Gastroesophageal sphincter (tissue), 4 donors: ENCODE results near the gene GGNBP2. TPM values are rescaled to one million over a fixed set of nuclear protein-coding genes. Genes with fewer than 3 reads are reported as not detected.

ENCODE experiments used
- ATAC-seq: fragments of 150-250 bp; one replicate; pipeline ENCODE4 v1.9.1; 2016; ENCODE audit warnings: mild to moderate bottlenecking, moderate library complexity
- H3K27ac ChIP-seq, 4 donors: fragments of 200-600 bp; sonication (generic) in 3 of 4; 1 replicate in 3 of 4; 2 replicates in 1 of 4; pipeline ENCODE4 v1.5.1; 2016 to 2019
- H3K27me3 ChIP-seq: fragments of 200-600 bp; sonication (generic); one replicate; pipeline ENCODE4 v1.5.1; 2019
- H3K36me3 ChIP-seq, 2 donors: fragments of 200-600 bp; sonication (generic); one replicate each; pipeline ENCODE4 v1.5.1; 2019; ENCODE audit warnings: control low read depth in 1 of 2
- H3K4me1 ChIP-seq, 3 donors: fragments of 200-600 bp; sonication (generic); 1 replicate in 2 of 3; 2 replicates in 1 of 3; pipeline ENCODE4 v1.5.1; 2016 to 2019; ENCODE audit warnings: control low read depth in 2 of 3
- H3K4me3 ChIP-seq, 2 donors: fragments of 200-600 bp; sonication (generic); one replicate each; pipeline ENCODE4 v1.5.1; 2019; ENCODE audit warnings: mild to moderate bottlenecking in 1 of 2, moderate library complexity in 1 of 2
- H3K9me3 ChIP-seq, 3 donors: fragments of 200-600 bp; sonication (generic); one replicate each; pipeline ENCODE4 v1.5.1; 2017 to 2019; ENCODE audit warnings: control low read depth in 2 of 3
- CTCF ChIP-seq, 4 experiments: fragments of 200-600 bp in 2 of 4; fragments of 450-650 bp in 2 of 4; sonication (generic) in 1 of 4; IDR thresholded peaks; one replicate each; pipeline ENCODE4 v1.5.1; 2017 to 2019; ENCODE audit warnings: antibody characterized with exemption in 4 of 4, mild to moderate bottlenecking in 2 of 4, moderate library complexity in 2 of 4
- EP300 ChIP-seq: sonication (generic); formaldehyde crosslinking; IDR thresholded peaks from one replicate; pipeline ENCODE4 v1.6.1; 2017; ENCODE audit warnings: antibody characterized with exemption, mild to moderate bottlenecking
- POLR2A ChIP-seq, 2 donors: fragments of 450-650 bp; IDR thresholded peaks; one replicate each; pipeline ENCODE4 v1.6.1; 2017; ENCODE audit warnings: antibody characterized with exemption in 2 of 2, mild to moderate bottlenecking in 2 of 2, moderate library complexity in 1 of 2
- POLR2AphosphoS5 ChIP-seq: sonication (generic); formaldehyde crosslinking; IDR thresholded peaks from one replicate; pipeline ENCODE4 v1.6.1; 2017; ENCODE audit warnings: antibody characterized with exemption
- WGBS, 2 donors: methylation state at CpG; one replicate each; pipeline ENCODE4 v1.1.5; 2018; ENCODE audit warnings: low coverage in 1 of 2; 5-methylcytosine and 5-hydroxymethylcytosine counted together
- total RNA-seq, 4 donors: library from RNA; depleted of rRNA; stranded (reverse); fragments of >200 nt; gene quantifications; one replicate each; pipeline ENCODE4 v1.1.0, GENCODE V29; 2016

GGNBP2 gene
- total RNA-seq, 4 donors from 2014 or later = 40.1 to 62.9 (median 53.6) TPM

DNA sequence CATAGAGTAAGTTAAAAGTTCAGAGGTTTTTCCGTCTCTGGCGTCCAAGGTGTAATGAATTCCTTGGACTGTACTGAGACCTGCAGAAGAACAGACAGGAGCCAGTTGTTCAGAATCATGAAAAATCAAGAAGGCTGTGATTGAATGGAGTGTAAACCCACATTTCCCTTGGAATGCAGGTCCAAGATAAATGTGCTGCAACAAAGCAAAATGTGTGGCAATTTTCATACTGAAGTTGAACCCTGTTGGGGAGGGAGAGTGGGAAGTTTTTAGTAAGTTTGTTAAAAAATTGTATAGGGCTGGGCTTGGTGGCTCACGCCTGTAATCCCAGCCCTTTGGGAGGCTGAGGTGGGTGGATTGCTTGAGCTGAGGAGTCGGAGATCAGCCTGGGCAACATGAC lies 21.4 kb downstream of the GGNBP2 start:
- H3K4me1 ChIP-seq = peaks cover 0 to 9% (median 0%) of the 10 kb centered on the region in 3 donors
- TF ChIP-seq CTCF (IDR thresholded peaks at IDR 0.05) = no peak
- TF ChIP-seq POLR2AphosphoS5 = no peak
- no peak for TF ChIP-seq POLR2A (IDR thresholded peaks at IDR 0.05)
- no peak for TF ChIP-seq EP300
- no peaks in the 10 kb centered on the region for H3K27me3 ChIP-seq
- H3K9me3 ChIP-seq = no peaks in the 10 kb centered on the region
- no peak overlapping the region for H3K4me3 ChIP-seq
- ATAC-seq = no peak
- H3K27ac ChIP-seq = no peak overlapping the region
- 86 to 97% methylated on average over 4 of the region's 4 CpGs for WGBS, 2 donors
- H3K36me3 ChIP-seq = peaks cover 0 to 95% of the 10 kb centered on the region in 2 donors

DNA sequence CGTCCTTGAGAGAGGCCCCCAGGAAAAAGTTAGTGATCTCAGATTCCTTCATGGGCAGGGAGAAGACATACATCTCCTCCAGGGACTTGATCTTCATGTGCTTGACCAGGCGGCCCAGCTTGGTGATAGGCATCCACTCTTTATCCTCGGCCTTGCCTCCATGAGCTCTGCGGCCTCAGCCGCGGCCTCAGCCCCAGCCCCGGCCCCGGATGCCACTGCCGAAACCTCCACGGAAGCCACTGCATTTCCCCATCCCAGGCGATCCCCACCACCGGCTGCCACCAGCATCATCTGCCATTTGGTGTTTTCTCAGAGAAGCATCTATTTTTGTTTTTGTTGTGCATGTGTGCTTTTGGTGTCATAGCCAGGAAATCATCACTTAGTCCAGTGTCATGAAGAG lies 30.3 kb downstream of the GGNBP2 start:
- peaks cover 3 to 78% of the 10 kb centered on the region in 2 donors for H3K36me3 ChIP-seq
- 91 to 96% methylated on average over 11 to 12 of the region's 12 CpGs for WGBS, 2 donors
- no peaks in the 10 kb centered on the region for H3K9me3 ChIP-seq
- TF ChIP-seq POLR2A (IDR thresholded peaks at IDR 0.05) (no peak), CTCF (IDR thresholded peaks at IDR 0.05) (no peak), EP300 (no peak), POLR2AphosphoS5 (no peak)
- no peaks in the 10 kb centered on the region for H3K27me3 ChIP-seq
- no peak for ATAC-seq
- H3K27ac ChIP-seq = no peak overlapping the region
- no peak overlapping the region for H3K4me3 ChIP-seq
- H3K4me1 ChIP-seq = peaks cover 0 to 6% (median 0%) of the 10 kb centered on the region in 3 donors

DNA sequence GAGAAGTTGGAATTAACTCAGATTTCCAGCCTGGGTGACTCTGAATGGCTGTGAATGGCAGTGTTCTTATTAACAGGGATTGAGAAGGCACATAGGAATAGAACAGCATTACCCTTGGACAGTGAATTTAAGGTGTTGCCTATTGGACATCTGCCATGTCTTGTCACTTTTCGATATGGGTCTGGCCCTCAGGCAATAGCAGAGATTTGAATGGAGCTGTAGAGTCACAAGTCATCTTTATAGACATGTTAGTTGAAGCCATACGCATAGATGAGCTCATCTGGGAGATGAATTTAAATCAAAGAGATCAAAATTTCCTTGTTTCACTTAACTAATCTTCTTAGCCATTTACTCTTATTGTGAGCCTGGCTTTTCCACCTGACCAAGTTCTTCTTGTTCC lies 32.1 kb downstream of the GGNBP2 start:
- no peak for TF ChIP-seq POLR2A (IDR thresholded peaks at IDR 0.05)
- TF ChIP-seq POLR2AphosphoS5 = no peak
- TF ChIP-seq EP300 = no peak
- no peak for TF ChIP-seq CTCF (IDR thresholded peaks at IDR 0.05)
- H3K4me1 ChIP-seq = peaks cover 0 to 6% (median 0%) of the 10 kb centered on the region in 3 donors
- ATAC-seq = no peak
- no peak overlapping the region for H3K27ac ChIP-seq
- H3K36me3 ChIP-seq = peaks cover 3 to 78% of the 10 kb centered on the region in 2 donors
- no peaks in the 10 kb centered on the region for H3K27me3 ChIP-seq
- no peak overlapping the region for H3K4me3 ChIP-seq
- 77 to 91% methylated on average over 2 of the region's 2 CpGs for WGBS, 2 donors
- no peaks in the 10 kb centered on the region for H3K9me3 ChIP-seq

DNA sequence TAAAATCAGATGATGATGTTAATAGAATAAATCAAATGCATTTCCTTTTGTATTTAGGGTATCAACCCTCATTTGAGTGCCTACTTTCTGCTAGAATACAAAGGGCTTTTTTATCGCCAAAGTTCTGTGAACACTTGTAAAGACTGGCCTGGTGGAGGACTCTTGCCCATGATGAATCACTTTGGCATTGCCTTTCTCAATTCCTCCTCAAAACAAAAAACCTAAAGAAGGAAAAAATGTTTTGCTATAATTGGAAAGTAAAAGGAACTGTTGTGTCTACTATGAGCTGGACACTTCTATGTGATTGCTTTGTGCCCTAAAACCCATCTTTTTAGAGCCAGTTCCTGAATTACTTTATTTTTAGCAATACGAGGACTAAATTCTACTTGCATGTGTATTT lies 34.0 kb downstream of the GGNBP2 start:
- ATAC-seq = no peak
- no peak overlapping the region for H3K27ac ChIP-seq
- no peaks in the 10 kb centered on the region for H3K9me3 ChIP-seq
- H3K4me1 ChIP-seq = peaks cover 0 to 6% (median 0%) of the 10 kb centered on the region in 3 donors
- no peak overlapping the region for H3K4me3 ChIP-seq
- WGBS, 2 donors = 80 to 85% methylated on average over 1 to 2 of the region's 2 CpGs
- H3K36me3 ChIP-seq = peaks cover 3 to 78% of the 10 kb centered on the region in 2 donors
- no peak for TF ChIP-seq POLR2AphosphoS5
- no peak for TF ChIP-seq POLR2A (IDR thresholded peaks at IDR 0.05)
- H3K27me3 ChIP-seq = no peaks in the 10 kb centered on the region

GRCh38 chr17:36583787-36584186 lies 39.1 kb downstream of the GGNBP2 start:
- no peaks in the 10 kb centered on the region for H3K9me3 ChIP-seq
- peaks cover 6 to 100% of the 10 kb centered on the region in 2 donors for H3K36me3 ChIP-seq
- ATAC-seq = no peak
- no peak overlapping the region for H3K27ac ChIP-seq
- no peaks in the 10 kb centered on the region for H3K4me1 ChIP-seq
- TF ChIP-seq CTCF (IDR thresholded peaks at IDR 0.05) (no peak), POLR2AphosphoS5 (no peak), POLR2A (IDR thresholded peaks at IDR 0.05) (no peak), EP300 (no peak)
- 56 to 91% methylated on average over 1 of the region's 1 CpG for WGBS, 2 donors
- H3K4me3 ChIP-seq = no peak overlapping the region
- no peaks in the 10 kb centered on the region for H3K27me3 ChIP-seq
